Femur (tissue), 1 donor: ENCODE results near the gene RABGAP1.

ENCODE experiments used
- DNase-seq: peaks from one replicate; pipeline ENCODE4 v3.0.0-alpha.2; 2017

Gene RABGAP1

DNA sequence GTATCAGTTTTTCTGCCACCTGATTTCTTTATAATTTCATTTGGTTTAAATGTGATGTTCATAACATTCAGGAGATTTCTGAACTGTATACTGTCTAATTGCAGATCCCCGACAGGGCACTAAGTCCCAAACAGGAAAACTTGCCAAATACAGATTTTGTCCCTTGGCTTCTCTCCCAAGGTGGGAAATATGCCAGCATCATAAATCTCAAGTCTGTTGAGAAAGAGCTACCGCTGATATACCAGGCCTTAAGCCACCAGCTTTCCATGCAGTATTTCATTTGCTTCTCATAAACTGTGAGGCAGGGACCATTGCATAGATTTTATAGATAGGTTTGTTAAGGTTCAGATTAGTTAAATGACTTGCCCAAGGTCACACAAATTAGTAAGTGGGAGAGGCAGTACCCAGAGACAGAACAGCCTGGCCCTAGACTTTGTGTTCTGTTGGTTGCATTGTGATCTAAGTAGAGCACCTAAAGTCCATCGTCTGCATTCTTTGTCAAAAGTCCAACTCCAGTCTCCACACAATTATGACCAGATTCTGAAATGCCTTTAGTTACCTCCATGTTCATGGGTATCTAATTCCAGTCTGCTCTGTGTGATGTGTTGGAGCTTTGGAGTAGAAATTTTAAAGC lies 108.9 kb downstream of the RABGAP1 start:
- DNase-seq: no peak

DNA sequence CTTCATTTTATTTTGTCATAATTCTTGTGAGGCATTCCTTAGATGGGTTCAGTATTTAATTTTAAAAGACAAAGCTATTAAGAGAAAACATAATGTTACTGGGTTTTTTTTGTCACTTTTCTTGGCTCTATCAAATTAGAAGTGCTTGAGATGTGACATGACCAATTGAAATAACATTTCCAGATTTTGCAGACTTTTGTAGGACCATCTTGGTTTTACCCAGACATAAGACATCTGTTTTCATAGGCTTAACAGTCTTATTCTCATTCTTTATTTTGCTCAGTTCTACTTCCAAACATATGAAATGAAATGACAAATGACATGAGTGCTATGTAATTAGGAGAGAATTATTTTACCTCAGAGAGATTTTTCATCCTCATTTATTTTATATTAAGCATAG lies 112.2 kb downstream of the RABGAP1 start:
- no peak for DNase-seq

DNA sequence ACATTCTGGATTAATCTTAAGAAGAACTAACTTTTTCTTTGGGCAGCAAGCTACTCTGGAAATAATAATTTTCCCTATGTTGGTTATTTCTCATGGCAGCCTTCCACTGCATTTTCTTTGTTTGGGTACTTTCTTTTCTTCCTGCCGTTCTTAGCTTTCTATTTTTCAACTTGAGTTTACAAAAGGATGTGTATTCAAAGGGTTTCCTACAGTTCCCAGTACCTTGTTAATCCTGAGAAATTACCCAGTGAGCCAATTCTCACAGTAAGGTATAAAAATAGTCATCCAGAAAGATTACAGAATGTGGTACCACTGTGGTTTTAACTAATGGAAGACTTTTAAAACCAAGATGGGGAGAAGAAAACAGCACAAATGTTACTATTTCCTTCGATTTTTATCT lies 112.9 kb downstream of the RABGAP1 start:
- no peak for DNase-seq

DNA sequence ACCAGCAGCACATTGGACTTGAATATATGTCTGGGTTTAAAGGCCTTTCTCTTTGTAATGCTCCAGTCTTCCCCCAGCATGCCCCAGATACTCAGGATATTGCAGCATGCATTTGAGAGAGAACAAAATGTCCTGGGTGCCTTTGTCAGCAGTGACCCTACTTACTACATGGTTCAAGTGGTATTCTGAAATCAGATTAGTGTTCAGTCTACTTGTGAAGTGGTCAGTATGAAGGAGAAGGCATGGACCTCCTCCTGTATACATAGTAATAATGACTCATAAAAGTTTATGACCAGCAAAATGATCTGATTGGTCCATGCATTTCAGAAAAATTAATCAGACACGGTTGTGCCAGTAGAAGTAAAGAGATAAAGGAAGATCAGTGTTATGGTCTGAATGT lies 118.0 kb downstream of the RABGAP1 start:
- DNase-seq: no peak

DNA sequence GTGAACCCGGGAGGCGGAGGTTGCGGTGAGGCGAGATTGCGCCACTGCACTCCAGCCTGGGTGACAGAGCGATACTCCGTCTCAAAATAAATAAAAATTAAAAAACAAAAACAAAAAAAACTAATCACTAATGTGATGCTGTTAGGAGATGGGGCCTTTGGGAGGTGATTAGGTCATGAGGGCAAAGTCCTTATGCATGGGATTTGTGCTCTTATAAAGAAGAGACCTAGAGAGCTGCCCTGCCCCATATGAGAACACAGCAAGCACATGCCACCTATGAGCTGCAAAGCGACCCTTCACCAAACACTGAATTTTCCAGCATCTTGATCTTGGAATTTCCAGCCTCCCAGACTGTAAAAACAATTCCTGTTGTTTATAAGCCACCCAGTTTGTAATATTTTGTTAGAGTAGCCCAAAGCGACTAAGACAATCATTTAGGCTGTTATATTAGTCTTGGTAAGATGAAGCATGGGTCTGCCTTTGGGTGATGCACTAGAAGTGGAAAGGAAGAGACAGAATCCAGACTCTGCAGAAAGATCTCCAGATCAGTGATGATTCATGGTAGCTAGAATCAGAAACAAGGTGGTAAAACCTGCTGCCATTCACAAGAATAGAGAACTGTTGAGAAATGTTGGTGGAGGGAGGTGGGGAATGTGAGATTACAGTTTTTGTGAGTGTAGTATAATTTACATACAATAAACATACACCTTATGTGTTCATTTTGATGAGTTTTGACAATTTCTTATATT lies 118.8 kb downstream of the RABGAP1 start:
- DNase-seq: no peak

DNA sequence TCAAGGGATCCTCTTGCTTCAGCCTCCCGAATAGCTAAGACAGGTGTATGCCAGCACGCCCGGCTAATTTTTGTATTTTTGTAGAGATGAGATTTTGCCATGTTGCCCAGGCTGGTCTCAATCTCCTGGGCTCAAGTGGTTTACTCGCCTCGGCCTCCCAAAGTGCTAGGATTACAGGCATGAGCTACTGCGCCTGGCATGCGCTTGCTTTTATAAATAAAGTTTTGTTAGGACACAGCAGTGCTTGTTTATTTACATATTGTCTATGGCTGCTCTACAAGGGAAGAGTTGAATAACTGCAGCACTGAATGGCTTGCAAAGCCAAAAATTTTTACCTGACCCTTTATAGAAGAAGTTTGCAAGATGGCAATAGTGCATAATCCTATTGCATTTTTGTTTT lies 120.4 kb downstream of the RABGAP1 start:
- DNase-seq: no peak

DNA sequence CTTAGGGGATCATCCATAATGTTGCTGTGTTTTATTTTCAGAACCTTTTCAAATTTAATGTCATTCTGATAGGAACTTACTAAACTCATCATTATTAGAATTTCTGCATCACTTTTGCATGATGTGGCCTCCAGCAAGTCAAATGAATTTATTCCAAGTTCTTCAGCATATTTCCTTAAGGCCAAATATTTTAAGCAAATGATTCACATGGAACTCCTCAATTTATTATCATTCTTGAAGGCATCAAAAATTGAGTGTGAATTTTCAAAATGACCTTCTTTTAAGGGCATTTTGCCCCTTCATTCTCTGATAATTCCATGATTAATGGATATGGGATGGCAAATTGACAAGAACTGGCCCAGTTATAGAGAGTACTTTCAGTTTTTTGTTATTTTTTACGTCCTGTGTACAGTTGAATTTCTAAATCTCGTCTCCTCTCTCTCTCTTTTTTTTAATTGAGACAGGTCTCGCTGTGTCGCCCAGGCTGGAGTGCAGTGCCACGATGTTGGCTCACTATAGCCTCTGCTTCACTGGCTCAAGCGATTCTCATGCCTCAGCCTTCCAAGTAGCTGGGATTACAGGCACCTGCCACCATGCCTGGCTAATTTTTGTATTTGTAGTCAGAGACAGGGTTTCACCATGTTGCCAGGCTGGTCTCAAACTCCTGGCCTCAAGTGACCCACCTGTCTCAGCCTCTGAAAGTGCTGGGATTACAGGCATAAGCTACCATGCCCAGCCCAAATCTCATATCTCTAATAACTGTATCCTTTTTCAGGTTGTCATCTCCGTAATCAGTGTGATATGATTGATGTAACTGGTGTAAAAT lies 121.7 kb downstream of the RABGAP1 start:
- no peak for DNase-seq

DNA sequence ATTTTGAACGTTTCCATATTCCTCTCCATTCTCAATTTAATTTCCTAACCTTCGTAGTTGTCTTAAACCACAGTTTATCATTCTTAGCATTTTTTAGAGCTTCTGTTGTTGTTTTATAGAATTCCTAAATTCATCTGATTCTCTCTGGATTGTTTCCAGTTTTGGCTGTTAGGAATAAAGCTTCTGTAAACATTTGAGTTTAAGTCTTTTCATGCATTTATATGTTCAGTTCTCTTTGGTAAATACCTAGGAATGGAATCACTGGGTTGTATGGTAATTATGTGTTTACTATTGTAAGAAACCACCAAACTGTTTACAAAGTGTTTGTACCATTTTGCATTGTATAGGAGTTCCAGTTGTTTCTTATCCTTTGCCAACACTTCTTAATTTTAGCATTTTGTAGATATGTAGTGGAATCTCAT lies 122.4 kb downstream of the RABGAP1 start:
- no peak for DNase-seq

DNA sequence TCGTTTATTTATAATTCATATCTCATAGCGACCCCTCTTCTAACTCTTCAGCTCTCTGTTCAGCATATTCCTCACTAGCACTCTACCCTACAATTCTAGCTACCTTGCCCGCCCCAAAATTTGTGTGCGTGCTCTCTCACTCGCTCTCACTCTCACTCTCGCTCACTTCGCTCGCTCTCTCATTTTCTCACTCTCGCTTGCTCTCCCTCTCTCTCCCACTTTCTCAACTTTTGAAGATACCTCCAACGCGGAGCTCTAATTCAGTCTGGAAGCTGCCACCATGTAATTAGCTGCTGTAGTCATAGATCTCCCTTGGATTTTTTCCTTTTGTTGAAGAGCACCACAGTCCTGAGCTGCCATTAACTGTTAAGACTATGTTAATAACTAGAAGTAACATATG lies 123.1 kb downstream of the RABGAP1 start:
- no peak for DNase-seq

DNA sequence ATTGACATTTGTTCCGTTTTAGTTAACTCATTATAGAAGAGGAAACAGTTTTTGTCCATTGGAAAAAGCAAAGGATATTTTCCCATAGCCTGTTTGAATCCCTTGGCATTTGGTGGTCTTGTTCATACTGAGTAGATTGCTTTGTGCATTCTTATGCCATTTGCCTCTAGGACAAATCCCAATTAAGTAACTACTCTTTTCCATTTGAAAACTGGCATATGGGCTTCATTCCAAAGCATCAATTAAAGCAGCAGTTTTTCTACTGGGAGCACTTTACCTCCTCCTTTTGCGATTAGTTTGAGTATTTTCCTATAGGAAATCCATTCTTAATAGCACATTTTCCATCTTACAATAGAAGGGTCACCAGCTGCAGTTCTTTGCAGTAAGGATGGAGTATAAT lies 123.9 kb downstream of the RABGAP1 start:
- no peak for DNase-seq

DNA sequence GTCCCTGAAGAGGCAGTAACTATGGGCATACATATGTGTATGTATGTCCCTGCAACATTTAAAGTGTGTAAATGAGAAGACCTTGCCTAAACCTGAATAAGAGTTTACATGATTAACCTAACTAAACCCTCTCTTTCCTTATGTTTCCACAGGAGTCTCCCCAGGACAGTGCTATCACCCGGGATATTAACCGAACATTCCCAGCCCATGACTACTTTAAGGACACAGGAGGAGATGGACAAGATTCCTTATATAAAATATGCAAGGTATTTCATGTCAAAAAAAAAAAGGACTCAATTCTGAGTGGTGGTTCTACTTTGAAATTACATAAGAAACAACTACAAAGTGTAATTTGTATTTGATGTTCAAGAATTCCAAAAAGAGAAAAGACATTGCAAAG lies 124.4 kb downstream of the RABGAP1 start:
- DNase-seq: no peak

DNA sequence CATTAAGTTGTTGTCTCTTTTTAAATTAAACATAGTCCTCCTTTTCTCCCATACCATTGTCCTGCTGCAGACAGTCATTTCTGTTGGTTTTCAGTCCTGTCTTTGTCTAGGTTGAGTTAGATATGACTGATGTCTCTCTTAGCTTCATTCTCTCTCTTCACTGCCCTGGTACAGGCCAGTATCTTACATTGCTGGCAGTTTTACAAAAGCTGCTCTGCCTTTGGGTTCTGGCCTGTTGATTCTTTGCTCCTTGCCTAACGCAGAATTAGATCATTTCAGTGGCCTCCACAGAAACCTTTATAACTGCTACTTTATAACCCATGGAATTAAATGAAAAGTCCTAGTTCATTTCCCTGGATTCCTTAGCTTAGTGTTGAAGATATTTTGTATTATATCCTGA lies 126.3 kb downstream of the RABGAP1 start:
- DNase-seq: no peak

DNA sequence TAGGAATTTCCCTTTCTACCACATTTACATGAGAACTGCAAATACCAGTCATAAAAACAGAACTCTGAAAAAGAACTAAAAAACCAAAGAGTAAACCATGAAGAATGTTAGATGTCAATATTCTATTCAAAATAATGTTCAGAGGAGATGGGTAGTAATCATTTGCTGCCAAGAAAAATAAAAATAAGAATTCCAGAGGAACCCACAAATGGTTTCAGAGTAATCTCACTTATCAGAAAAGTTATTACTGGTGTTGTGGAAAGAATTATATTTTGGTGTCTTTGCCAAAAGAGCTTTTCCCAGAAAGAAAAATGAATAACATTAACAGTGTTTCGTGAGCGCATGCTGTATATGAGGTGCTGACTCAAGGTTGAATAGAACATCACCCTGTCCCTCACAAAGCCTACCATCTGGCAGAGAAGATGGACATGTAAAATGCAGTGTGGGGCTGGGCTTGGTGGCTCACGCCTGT lies 128.2 kb downstream of the RABGAP1 start:
- DNase-seq: no peak

DNA sequence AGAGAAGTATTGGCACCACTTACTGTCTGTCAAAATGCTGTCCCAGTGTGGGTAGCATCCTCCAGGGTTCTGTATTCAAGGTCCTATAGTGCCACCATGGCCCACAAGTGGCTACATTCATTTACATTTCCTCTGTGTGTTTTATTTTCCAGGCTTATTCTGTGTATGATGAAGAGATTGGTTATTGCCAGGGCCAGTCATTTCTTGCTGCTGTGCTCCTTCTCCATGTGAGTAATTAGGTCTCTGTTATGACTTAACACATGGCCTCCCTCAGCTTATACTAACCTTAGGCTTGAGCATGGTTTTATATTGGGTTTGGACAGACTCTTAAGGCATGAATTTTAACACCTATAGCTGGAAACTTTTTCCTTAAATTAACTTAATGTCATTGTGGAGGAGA lies 129.4 kb downstream of the RABGAP1 start:
- DNase-seq: no peak

DNA sequence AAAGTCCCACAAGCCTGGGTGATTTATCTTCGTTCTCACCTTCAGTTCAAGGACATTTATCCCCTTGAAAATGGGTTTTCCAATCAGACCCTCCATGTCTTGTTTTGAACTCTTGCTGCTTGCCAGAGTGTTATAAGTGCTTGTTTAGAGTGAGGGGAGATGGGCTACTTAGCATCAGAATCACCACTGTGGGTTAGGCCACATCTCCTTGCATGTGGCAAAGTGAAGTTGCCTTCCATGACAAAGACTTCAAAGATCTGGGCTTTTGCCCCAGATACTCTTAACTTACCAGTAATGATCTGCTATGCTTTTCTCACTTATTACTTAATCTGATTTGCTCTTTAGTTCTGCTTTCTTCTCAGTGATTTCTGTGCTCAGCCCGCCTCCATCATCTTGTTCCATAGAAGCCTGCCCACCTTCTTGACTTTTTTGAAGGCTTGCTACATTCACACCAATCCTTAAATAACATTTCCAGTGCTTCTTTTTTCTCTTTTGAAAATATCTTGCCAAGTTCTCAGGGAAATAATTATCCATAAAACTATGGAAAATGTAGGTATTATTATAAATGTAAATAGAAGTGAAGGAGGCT lies 131.7 kb downstream of the RABGAP1 start:
- no peak for DNase-seq

DNA sequence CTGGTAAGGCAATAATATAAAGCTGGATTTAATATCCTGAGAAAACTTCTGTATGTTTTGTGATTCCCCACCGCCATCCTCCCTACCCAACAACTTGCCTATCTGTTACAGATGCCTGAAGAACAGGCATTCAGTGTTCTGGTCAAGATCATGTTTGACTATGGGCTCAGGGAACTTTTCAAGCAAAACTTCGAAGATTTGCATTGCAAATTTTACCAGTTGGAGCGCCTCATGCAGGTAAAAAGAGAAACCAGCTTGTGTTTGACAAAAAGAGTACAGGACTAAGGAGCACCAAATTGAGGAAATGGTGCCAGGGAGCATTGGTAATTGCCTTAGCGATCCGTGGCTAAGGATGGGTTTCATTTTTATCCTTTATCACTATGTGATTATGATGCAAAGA lies 132.6 kb downstream of the RABGAP1 start:
- no peak for DNase-seq

DNA sequence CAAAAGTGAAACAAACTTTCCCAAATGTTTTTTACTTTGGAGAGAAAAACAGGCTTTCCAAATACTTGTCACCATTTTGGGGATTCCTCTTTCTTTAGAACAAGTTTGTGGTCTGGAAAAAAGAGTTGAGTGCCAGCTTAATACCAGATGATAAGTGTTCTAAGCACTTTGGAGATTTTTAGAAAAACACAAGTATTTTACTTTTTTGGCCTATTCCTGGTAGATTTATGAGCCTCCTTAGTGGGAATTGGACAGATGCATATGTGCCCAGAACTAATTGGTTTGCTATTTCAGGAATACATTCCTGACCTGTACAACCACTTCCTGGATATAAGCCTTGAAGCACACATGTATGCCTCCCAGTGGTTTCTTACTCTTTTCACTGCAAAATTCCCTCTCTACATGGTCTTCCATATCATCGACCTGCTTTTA lies 133.2 kb downstream of the RABGAP1 start:
- DNase-seq: no peak

DNA sequence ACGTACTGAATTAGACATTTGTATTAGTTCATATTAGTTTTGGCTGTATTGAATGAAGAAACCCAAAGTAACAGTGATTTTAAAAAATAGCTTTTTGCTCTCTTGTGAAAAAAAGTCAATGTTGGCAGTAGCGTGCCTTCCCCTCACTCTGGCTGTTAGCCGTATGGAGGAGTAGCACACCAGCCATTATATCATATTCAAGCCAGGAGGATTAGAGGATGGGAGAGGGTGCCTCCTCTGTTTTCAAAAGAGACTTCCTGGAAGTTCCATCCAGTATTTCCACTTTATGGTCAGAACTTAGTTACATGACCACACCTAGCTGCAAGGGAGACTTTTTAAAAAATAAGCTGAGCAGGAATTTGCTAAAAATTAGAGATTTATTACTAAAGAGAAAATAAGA lies 133.8 kb downstream of the RABGAP1 start:
- DNase-seq: peak; percentile 36

DNA sequence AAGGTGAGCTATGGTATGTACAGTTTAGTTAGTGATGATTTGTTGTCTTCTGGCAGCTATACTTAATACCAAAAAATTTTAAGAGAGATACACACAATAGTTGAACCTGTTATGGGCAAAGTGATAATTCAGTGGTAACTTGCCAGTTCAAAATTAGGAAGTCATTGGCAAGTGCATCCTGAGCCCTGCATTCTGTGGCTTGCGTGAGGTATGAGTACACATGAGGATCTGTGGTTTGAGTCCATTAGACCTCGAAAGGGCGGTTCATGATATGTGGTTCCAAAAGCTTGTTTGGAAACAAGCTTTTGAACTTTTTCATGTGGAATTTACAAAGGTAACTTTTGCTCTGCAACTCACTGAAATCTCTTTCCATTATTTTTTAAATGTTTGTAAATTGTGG lies 139.6 kb downstream of the RABGAP1 start:
- no peak for DNase-seq

DNA sequence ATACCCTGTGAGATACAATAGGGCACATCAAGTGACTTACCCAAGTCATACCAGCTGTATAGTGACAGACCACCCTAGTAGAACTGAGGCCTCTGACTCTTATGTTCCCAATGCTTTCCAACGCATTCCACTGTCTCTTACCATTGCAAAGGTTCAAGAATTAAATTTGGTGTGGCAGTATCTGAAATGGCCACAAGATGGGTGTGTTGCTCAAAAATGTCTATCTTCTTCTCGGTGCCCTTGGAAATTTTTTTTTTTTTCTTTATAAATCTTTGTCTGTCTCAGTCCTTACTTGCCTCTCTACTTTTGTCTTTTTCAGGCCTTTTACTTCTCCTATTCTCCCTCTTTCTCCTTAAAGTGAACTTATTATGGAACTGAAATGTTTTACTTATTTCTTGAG lies 141.0 kb downstream of the RABGAP1 start:
- peak; percentile 31 for DNase-seq

DNA sequence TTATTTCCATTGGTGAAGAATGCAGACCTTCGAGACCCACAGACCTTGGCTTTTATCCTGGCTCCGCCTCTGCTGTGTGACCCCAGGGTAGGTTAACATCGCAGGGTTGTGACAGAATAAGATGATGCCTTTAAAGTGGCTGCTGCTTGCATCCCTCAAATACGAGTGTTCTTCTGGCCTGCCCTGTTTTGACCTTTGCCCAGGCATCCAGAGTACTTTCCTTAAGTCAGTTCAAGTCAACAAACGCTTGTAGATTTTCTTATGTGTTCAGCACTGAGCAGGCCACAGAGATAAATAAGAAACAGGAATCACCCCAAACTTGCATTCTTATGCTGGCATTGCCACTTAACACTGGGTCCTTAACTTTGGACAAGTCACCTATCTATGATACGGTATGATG lies 142.9 kb downstream of the RABGAP1 start:
- no peak for DNase-seq

DNA sequence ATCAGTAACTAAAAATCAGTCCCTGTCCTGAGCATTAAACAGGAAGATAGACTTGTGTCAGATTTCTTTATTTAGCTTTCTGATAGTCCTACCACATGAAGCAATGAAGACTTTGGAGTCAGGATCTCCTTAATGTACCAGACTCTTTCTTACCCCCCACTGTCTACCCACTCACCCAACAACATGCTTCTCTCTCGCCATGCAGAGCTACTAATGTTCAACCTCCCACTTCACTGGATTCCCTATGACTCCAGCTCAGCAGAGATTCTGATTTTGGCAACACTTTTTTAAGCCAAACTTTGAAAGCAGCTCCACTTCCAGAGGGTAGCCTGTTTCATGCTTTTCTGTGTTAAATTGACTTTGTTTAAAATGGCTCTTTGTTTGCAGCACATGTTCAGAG lies 143.4 kb downstream of the RABGAP1 start:
- no peak for DNase-seq

DNA sequence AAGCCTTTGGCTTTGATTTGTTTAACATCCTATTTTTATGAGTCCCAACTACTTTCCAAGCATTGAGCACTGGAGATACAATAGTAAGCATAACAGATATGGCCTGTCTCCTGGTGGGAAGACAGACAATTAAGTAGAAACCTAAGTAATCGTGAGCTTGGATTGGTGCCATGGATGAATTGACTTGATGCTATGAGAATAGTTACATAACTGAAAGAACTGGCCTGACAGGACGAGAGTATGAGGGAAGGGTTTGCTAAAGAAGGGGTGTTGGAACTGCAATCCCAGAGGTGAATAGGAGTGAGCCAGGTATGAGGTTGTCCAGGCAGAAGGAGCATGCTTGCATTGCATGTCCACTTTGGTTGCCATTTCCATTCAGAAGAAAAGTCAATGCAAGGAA lies 145.1 kb downstream of the RABGAP1 start:
- DNase-seq: no peak
